HepG2 (cell line): ENCODE measurements around the gene BTN1A1. TPM values are rescaled to one million over a fixed set of nuclear protein-coding genes. Genes with fewer than 3 reads are reported as not detected.

ENCODE experiments used
- ATF7 ChIP-seq, 2 experiments: fragments of 450-650 bp in 1 of 2; sonication (generic) in 1 of 2; formaldehyde crosslinking in 1 of 2; IDR thresholded peaks; 2 replicates each; pipeline versions ENCODE4 v1.4.0 to v1.6.1; 2016 to 2020; ENCODE audit warnings: antibody characterized with exemption in 1 of 2, mild to moderate bottlenecking in 1 of 2, missing genetic modification reagents in 1 of 2
- DNMT3B ChIP-seq: conservative IDR thresholded peaks from 2 replicates; pipeline ENCODE4 v1.6.1; 2016; ENCODE audit warnings: missing biosample characterization, control low read depth
- EEA1 ChIP-seq: sonication (generic); formaldehyde crosslinking; IDR thresholded peaks from 2 replicates; pipeline ENCODE4 v1.5.1; 2020; ENCODE audit warnings: mild to moderate bottlenecking, missing genetic modification reagents, borderline replicate concordance
- FOXA1 ChIP-seq, 2 experiments: fragments of 450-650 bp in 1 of 2; sonication (generic) in 1 of 2; formaldehyde crosslinking in 1 of 2; IDR thresholded peaks; 2 replicates each; pipeline versions ENCODE4 v1.4.0 to v1.6.1; 2016 to 2020; ENCODE audit warnings: missing genetic modification reagents in 1 of 2
- HNF1A ChIP-seq, 2 experiments: sonication (generic) in 1 of 2; formaldehyde crosslinking in 1 of 2; IDR thresholded peaks; 2 replicates each; pipeline versions ENCODE4 v1.4.0 to v1.6.1; 2016 to 2020; ENCODE audit warnings: borderline replicate concordance in 1 of 2, low read depth in 1 of 2, mild to moderate bottlenecking in 1 of 2, missing genetic modification reagents in 1 of 2
- IRF1 ChIP-seq: sonication (generic); formaldehyde crosslinking; IDR thresholded peaks from 2 replicates; pipeline ENCODE4 v1.4.0; 2020; ENCODE audit warnings: low read depth, mild to moderate bottlenecking, missing genetic modification reagents
- KAT2B ChIP-seq: fragments of 150-350 bp; IDR thresholded peaks from 2 replicates; pipeline ENCODE4 v1.6.1; 2014; ENCODE audit warnings: low read depth, low read length, borderline replicate concordance
- KLF12 ChIP-seq: sonication (generic); formaldehyde crosslinking; IDR thresholded peaks from 2 replicates; pipeline ENCODE4 v1.4.0; 2020; ENCODE audit warnings: missing genetic modification reagents, borderline replicate concordance
- MAX ChIP-seq: IDR thresholded peaks from 2 replicates; pipeline ENCODE4 v1.6.1; 2012; ENCODE audit warnings: inconsistent platforms
- PHF5A ChIP-seq: IDR thresholded peaks from one replicate; pipeline ENCODE4 v1.6.1; 2018; ENCODE audit warnings: low read depth, missing genetic modification reagents; ENCODE audit not compliant: unreplicated experiment
- PLRG1 ChIP-seq: fragments of 450-650 bp; conservative IDR thresholded peaks from 2 replicates; pipeline ENCODE4 v1.6.1; 2016
- PRPF4 ChIP-seq: fragments of 200-400 bp; formaldehyde crosslinking; IDR thresholded peaks from 2 replicates; pipeline ENCODE4 v1.6.1; 2016; ENCODE audit warnings: low read length, low read depth; ENCODE audit not compliant: poor library complexity, severe bottlenecking
- RAD51 ChIP-seq: fragments of 450-650 bp; IDR thresholded peaks from 2 replicates; pipeline ENCODE4 v1.6.1; 2016; ENCODE audit warnings: borderline replicate concordance
- TAF15 ChIP-seq: fragments of 200-400 bp; formaldehyde crosslinking; IDR thresholded peaks from one replicate; pipeline ENCODE4 v1.6.1; 2018; ENCODE audit warnings: mild to moderate bottlenecking, low read depth, low read length; ENCODE audit not compliant: poor library complexity, severe bottlenecking
- THAP11 ChIP-seq: IDR thresholded peaks from 2 replicates; pipeline ENCODE4 v1.6.1; 2016; ENCODE audit warnings: missing biosample characterization, missing genetic modification reagents
- THYN1 ChIP-seq: sonication (generic); formaldehyde crosslinking; IDR thresholded peaks from 2 replicates; pipeline ENCODE4 v1.8.1; 2023; ENCODE audit warnings: low read depth, mild to moderate bottlenecking, moderate library complexity, missing genetic modification reagents, borderline replicate concordance
- ZBTB25 ChIP-seq: IDR thresholded peaks from 2 replicates; pipeline ENCODE4 v1.6.1; 2018; ENCODE audit warnings: missing genetic modification reagents
- ZBTB37 ChIP-seq: sonication (generic); formaldehyde crosslinking; IDR thresholded peaks from 2 replicates; pipeline ENCODE4 v1.4.0; 2020; ENCODE audit warnings: mild to moderate bottlenecking, missing genetic modification reagents
- ZNF263 ChIP-seq: sonication (generic); formaldehyde crosslinking; IDR thresholded peaks from 2 replicates; pipeline ENCODE4 v1.4.0; 2020; ENCODE audit warnings: missing genetic modification reagents
- ZNF331 ChIP-seq: sonication (generic); formaldehyde crosslinking; IDR thresholded peaks from 2 replicates; pipeline ENCODE4 v1.4.0; 2020; ENCODE audit warnings: missing genetic modification reagents
- ZNF761 ChIP-seq: sonication (generic); formaldehyde crosslinking; conservative IDR thresholded peaks from 2 replicates; pipeline ENCODE4 v1.4.0; 2020; ENCODE audit warnings: mild to moderate bottlenecking, missing genetic modification reagents
- polyA plus RNA-seq, 8 experiments: library from polyadenylated mRNA; depleted of rRNA in 3 of 8; stranded (reverse) in 7 of 8; unstranded in 1 of 8; fragments of >200 nt; fragmentation: Illumina TruSeq in 4 of 8; extraction: Trizol in 4 of 8; gene quantifications; 2 replicates each; pipeline versions ENCODE4 v1.2.1 to v1.2.3, GENCODE V29; 2011 to 2016; ENCODE audit warnings: low read depth in 4 of 8, missing spikeins in 1 of 8, mixed read lengths in 1 of 8; ENCODE audit not compliant: insufficient read depth in 1 of 8
- total RNA-seq, 5 experiments: library from RNA; depleted of rRNA; stranded (reverse); fragments of >200 nt; fragmentation: Illumina TruSeq; extraction: Trizol; gene quantifications; 2 replicates each; pipeline ENCODE4 v1.2.3, GENCODE V29; 2016; ENCODE audit warnings: low read depth in 1 of 5

Gene BTN1A1
- total and polyA plus RNA-seq, 2 of the 13 experiments (the other 11 are each of a cell fraction or from before 2014, with no cell fraction given): 0.04 TPM; not detected in 1

- TF ChIP-seq FOXA1 (IDR thresholded peaks at IDR 0.05) (no peak), FOXA1 (CRISPR knock-in tag; IDR thresholded peaks at IDR 0.05) (no peak), KLF12 (CRISPR knock-in tag) (no peak), THYN1 (CRISPR knock-in tag) (no peak), MAX (peak; percentile 60; the same call in 1 of the 2 replicates), PHF5A (CRISPR knock-in tag) (peak; percentile 66), KAT2B (no peak; the same call in 1 of the 2 replicates), PRPF4 (peak; percentile 81), ATF7 (IDR thresholded peaks at IDR 0.05) (no peak), ATF7 (CRISPR knock-in tag; IDR thresholded peaks at IDR 0.05) (no peak), THAP11 (CRISPR knock-in tag) (peak; percentile 58; the same call in 1 of the 2 replicates), HNF1A (IDR thresholded peaks at IDR 0.05; ENCODE audit: low read depth) (no peak; the same call in 1 of the 2 replicates), HNF1A (CRISPR knock-in tag; IDR thresholded peaks at IDR 0.05; ENCODE audit: borderline replicate concordance) (peak; percentile 27; the same call in 1 of the 2 replicates), RAD51 (no peak), IRF1 (CRISPR knock-in tag) (no peak), ZNF263 (CRISPR knock-in tag) (no peak), EEA1 (CRISPR knock-in tag) (no peak), ZBTB37 (CRISPR knock-in tag) (no peak), ZBTB25 (CRISPR knock-in tag) (0 out of 2 replicates have a peak, but pooled peaks have one; percentile 14), DNMT3B (CRISPR knock-in tag) (peak; percentile 30; the same call in 1 of the 2 replicates), ZNF761 (CRISPR knock-in tag) (no peak), ZNF331 (peak; percentile 78), TAF15 (no peak), PLRG1 (no peak)
Observed at GRCh38 chr6:26553635-26554446, 53.7 kb downstream of the BTN1A1 start (continued).
